Measurements from ENCODE around the gene ZNF536.
"Not testable (repeated sequence)": the region's sequence is repeated elsewhere in the genome, so short reads cannot be mapped to it uniquely, and the experiment has no call there.

ZNF536 gene

GRCh38 chr19:30448386-30449077 is 76.3 kb downstream of the ZNF536 start:
- no peak for DNase-seq

GRCh38 chr19:30449078-30449590 is 77.0 kb downstream of the ZNF536 start:
- no peak for DNase-seq

- DNase-seq, result no peak
These were observed 77.5 kb downstream of the ZNF536 start for GRCh38 chr19:30449673-30450072.

- DNase-seq, result no peak
These were observed 77.9 kb downstream of the ZNF536 start for GRCh38 chr19:30450100-30450499.

GRCh38 chr19:30450835-30451321 is 78.7 kb downstream of the ZNF536 start:
- no peak for DNase-seq

- no peak for DNase-seq
These were observed 80.7 kb downstream of the ZNF536 start for GRCh38 chr19:30452931-30453330.

- DNase-seq, result no peak
These were observed 81.6 kb downstream of the ZNF536 start for GRCh38 chr19:30453743-30454142.

- no peak for DNase-seq
These were observed 83.7 kb downstream of the ZNF536 start for GRCh38 chr19:30455881-30456280.

GRCh38 chr19:30457484-30457883 is 85.3 kb downstream of the ZNF536 start:
- no peak for DNase-seq

- DNase-seq, result no peak
These were observed 87.7 kb downstream of the ZNF536 start for GRCh38 chr19:30459859-30460258.

GRCh38 chr19:30464162-30464561 is 92.0 kb downstream of the ZNF536 start:
- no peak for DNase-seq

- DNase-seq, result not testable (repeated sequence)
These were observed 94.4 kb downstream of the ZNF536 start for GRCh38 chr19:30466598-30466997.

GRCh38 chr19:30467239-30467638 is 95.1 kb downstream of the ZNF536 start:
- DNase-seq, result no peak

- DNase-seq, result no peak
These were observed 97.6 kb downstream of the ZNF536 start for GRCh38 chr19:30469774-30470173.

GRCh38 chr19:30471441-30471840 is 99.3 kb downstream of the ZNF536 start:
- no peak for DNase-seq

GRCh38 chr19:30473334-30473867 is 101.2 kb downstream of the ZNF536 start:
- DNase-seq, result no peak

- no peak for DNase-seq
These were observed 104.8 kb downstream of the ZNF536 start for GRCh38 chr19:30476997-30477396.

- no peak for DNase-seq
These were observed 107.0 kb downstream of the ZNF536 start for GRCh38 chr19:30479231-30479630.

GRCh38 chr19:30480097-30480496 is 107.9 kb downstream of the ZNF536 start:
- DNase-seq, result no peak

GRCh38 chr19:30481063-30481462 is 108.9 kb downstream of the ZNF536 start:
- no peak for DNase-seq

GRCh38 chr19:30481823-30482222 is 109.6 kb downstream of the ZNF536 start:
- no peak for DNase-seq

- no peak for DNase-seq
These were observed 110.8 kb downstream of the ZNF536 start for GRCh38 chr19:30482956-30483355.

- DNase-seq, result not testable (repeated sequence)
These were observed 114.1 kb downstream of the ZNF536 start for GRCh38 chr19:30486250-30486649.

- no peak for DNase-seq
These were observed 115.0 kb downstream of the ZNF536 start for GRCh38 chr19:30487178-30487577.

- no peak for DNase-seq
These were observed 116.0 kb downstream of the ZNF536 start for GRCh38 chr19:30488191-30488590.

Data from SHP77 (cell line).